Stimulated activated CD8-positive, alpha-beta memory T cell treated with anti-CD3 and anti-CD28 coated beads, Interleukin-4, amount 100 ng/mL, for 4 hours (primary cell): Measurements from ENCODE around the gene PALM2AKAP2.
"Not testable (repeated sequence)": the region's sequence is repeated elsewhere in the genome, so short reads cannot be mapped to it uniquely, and the experiment has no call there.

Experiments
- DNase-seq, 2 donors: peaks; one replicate each; pipeline ENCODE4 v3.0.0-alpha.2; 2020; ENCODE audit warnings: low read depth in 2 of 2, low spot score in 1 of 2

Gene PALM2AKAP2

DNA sequence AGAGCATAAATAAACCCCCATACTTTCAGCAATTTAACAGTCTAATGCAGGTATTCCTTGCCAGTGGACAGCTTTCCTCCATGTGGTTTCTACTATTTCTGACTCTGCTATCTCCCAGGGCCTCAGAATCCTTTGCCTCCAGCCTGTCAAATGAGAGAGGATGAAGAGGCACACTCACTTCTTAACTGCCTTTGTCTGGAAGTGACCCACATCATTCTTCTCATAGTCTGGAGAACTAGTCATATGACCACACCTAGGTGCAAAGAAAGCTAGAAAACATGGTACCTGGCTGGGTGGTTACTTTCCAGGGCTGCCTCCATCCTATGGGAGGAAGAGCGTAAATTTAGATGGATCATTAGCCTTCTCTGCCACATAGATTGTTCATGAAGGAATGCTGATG lies 22.5 kb downstream of the PALM2AKAP2 start:
- no peak for DNase-seq

DNA sequence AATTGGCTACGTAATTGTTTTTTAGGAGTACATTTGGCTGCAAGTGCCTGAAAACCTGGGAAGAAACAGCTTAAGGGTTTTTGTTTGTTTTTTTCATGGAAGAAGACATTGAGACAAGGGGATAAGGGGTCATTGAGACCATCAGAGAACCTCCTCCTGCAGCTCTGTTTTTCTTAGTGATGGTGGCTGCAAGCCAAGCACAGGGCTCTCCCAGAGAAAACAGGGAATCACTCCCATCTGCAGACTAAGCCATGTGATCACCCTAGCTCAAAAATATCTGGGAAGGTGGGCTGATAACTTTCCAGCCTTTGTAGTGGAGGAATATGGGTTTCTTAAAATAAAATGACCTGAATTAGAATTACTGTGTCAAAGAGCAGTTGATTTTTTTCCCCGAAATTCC lies 25.1 kb downstream of the PALM2AKAP2 start:
- DNase-seq: no peak

- DNase-seq: no peak
These were observed 26.6 kb downstream of the PALM2AKAP2 start for GRCh38 chr9:109806506-109807115.

DNA sequence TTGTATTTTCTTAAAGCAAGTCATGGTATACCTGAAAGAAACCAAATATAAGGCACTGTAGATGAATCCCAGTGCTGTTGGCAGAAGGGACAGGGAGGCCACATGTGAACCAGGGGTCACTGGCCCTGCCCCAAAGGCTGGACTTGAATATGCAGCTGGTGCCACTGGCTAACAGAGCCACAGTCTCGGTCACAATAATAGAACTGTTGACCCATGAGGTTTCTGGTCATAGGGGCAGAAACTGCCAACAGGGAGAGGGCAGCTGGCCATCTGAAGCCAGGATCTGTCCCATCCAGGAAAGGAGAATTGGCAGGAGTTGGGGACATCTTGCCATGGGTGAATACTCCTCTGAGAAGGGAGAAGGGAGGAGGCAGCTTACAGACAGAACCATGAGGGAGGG lies 31.9 kb downstream of the PALM2AKAP2 start:
- no peak for DNase-seq

DNA sequence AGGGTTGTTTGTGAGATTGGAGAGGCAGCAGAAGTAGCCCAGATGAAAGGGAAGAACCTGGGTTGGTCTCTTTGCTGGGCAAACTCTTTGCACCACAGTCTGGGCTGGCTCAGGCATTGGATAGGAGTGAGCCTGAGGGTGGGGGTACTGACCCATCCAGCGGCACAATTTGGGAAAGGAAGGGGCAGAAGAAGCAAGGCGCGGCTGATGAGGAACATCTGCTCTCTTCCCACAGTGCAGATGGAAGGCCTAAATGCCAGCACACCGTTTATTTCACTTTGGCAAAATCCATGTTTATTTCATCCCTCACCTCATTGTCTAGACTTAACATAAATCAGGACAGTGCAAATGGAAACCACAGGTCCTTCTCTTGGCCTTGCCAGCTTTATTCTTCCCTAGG lies 32.3 kb downstream of the PALM2AKAP2 start:
- no peak for DNase-seq

DNA sequence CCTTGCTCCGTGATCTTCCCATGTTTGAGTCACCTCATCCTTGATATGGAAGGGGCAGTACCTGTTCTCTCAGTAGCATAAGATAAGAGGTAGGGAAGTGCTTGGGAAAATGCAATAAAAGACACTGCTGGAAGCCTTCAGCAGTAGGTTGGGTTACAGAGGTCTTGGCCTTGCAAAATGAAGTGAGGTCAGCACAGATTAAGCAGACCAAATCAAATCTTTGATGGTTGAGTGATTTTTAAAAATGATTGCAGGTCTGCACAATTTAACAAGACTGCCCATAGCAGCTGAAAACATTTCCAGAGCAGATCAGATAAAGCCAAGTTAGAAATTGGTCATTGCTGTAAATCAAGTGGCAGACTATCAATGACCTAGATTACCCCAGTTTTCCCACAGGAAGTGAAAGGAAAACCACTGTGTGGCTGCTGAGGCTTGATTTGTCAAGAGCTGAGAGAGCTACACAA lies 32.9 kb downstream of the PALM2AKAP2 start:
- no peak for DNase-seq

DNA sequence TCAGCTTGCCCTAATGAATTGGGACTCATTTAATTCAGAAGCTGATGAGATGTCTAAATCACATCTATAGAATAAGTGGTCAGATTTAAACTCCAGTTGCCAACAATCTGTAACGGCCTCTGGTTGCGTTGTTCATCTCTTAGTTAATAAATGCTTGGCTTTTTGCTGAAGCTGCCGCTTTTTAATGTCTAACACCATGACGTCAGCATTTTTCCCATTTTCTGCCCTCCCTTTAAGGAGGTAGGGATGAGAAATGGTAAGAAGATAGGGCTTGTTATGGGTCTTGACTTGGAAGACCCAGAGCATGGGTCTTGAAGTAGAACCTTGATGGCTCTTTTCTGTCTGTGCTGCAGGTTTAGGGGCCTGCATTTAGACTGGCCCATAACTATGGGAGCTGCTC lies 33.3 kb downstream of the PALM2AKAP2 start:
- DNase-seq: no peak

DNA sequence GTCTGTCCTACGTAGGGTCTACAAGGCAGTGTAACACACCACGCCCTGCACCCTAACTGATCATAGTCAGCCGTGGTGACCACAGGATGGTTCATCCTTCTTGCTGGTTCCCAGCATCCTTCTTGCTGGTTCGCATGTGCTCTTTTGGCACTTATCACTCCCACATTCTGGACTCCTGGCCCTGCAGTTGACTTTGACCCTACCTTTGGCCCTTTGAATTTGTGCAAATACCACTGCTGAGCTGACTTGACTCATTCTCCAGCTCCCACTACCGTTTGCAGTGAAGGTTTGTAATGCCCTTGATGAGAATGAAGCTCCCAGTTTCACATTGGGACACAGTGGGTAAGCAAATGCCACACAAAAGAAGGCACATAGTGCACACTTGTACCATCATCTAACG lies 33.8 kb downstream of the PALM2AKAP2 start:
- no peak for DNase-seq

DNA sequence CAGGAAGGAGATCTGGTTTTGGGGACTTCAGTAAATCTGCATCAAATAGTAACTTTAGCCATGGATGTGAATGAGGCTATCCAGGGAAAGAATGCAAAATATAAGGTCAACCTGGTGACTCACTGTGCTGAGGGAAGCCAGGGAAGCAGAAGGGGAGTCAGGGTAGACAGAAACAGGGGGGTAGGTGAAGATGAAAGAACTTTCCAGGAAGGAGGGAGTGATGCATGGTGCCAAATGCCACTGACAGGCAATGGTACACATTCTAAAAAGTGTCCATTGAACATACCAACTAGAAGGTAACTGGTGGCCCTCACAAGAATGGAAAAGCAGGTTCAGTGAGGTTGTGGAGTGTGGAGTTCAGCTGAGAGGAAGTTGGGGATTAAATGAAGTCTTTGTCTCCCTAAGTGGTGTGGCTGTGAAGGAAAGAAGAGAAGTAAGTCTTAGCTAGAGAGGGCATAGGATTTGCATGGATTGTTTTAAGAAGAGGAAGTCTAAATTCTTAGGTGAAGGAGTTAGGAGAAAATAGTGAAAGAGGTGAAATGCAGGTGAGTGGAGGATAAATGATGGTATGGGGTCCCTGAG lies 35.5 kb downstream of the PALM2AKAP2 start:
- DNase-seq: no peak

DNA sequence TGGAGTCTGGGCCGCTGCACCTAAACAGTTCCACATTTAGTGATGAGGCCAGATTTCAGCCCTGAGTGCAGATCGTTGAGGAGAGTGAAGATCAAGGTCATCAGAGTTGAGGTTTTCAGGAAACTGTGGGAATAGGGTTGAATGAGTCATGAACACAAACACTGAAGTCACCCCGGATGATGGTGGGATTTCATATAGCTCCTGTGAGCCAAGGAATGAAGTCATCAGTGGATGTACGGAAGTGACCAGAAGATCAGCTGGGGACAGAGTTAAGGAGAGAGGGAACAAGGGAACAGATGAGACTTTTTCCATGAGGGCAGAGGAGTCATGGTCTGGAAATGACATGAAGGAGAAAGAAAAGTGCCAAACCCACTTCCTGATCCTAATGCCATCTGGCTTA lies 36.5 kb downstream of the PALM2AKAP2 start:
- DNase-seq: no peak

GRCh38 chr9:109817146-109817845 lies 37.3 kb downstream of the PALM2AKAP2 start:
- DNase-seq: no peak

DNA sequence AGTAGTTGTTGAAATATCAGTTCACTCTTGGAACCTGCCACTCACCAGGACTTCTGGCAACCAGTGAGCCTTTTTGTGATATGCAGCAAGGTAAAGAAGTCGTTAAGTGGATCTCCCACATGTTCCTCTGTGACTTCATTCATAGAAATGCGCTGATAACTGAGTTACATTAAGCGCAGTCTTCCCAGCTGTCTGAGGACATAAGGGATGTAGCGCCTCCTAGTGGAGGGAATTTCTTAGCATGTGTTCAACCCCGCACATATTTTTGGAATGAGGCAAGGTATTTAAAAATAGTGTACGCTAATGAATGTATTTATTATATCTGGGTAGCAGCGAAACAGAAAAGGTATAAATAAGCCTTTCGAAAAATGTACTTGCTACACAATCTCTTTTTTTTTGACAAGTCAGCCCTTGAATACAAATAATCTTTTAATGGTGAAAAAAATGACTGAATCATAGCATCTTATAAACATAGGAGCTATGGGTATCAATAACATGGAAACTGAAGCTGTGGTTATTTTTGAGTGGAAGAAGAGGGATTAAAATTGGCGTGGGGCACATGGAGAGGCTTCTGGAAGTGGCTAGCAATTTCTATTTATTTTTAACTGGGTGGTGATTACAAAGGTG lies 38.0 kb downstream of the PALM2AKAP2 start:
- no peak for DNase-seq

GRCh38 chr9:109821711-109822110 lies 41.7 kb downstream of the PALM2AKAP2 start:
- DNase-seq: no peak

- not testable (repeated sequence) for DNase-seq
These were observed 45.4 kb downstream of the PALM2AKAP2 start for GRCh38 chr9:109825383-109825782.

DNA sequence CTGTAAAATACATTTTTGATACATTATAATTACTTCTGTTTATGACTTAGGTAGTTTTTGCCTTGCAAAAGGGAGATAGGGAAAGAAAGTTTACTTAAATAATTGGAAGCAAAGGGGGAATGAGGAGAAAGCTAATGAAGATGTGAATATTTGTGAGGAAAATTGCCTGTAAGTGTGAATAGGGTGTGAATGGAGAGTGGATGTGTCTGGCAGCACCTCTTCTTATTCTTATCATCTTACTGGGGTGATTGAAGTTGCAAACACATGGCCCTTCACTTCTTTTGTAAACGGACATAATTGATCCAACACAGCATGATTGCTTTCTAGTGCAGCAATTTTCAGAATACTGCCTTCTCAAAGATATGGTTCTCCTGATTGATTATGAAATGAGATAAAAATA lies 46.6 kb downstream of the PALM2AKAP2 start:
- DNase-seq: no peak

DNA sequence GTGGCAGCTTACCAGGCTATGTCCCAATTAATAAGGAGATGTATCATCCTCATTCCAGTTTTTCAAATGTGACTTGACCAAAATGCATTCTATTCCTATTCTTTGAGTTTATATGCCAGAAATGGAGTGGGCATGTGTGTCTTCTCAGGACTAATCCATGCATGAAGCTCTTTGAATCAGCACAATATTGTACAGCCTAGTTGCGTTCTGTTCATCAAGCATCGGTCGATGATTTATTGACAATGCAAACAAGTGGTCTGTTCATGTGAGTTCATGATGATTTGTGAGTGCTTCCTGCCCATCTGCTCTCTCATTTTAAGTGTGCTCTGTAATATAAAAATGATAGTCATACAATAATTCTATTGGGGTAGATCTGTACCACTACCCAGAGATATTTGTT lies 48.3 kb downstream of the PALM2AKAP2 start:
- DNase-seq: no peak
